C4-2B (cell line): ENCODE measurements around the gene NELFA.

ENCODE experiments used
- ZFX ChIP-seq: fragments of 450-650 bp; IDR thresholded peaks from 2 replicates; pipeline ENCODE4 v1.6.1; 2017
- TF ChIP-seq, protein P1 (sequence below): fragments of 450-650 bp; conservative IDR thresholded peaks from 2 replicates; pipeline ENCODE4 v1.5.1; 2017; ENCODE audit warnings: mild to moderate bottlenecking

DNA sequence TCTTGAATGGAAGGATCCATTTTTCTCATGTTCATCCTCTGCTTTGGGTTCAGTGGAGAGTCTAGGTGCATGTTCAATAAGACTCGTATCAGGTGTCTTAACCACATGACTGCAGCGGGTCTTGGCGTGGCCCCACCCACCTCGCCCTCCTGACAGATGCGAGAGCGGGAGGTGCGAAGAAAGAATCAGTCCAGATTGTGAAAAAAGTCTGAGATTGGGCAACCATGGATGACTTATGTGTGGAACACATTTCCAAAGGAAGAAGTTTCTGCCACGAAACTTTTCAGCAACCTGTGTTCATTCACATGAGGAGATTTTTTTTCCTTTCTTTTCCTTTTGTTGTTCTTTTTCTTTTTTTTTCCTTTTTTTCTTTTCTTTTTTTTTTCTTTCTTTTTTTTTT, 70.7 kb downstream of the NELFA start:
- TF ChIP-seq, protein P1, sequence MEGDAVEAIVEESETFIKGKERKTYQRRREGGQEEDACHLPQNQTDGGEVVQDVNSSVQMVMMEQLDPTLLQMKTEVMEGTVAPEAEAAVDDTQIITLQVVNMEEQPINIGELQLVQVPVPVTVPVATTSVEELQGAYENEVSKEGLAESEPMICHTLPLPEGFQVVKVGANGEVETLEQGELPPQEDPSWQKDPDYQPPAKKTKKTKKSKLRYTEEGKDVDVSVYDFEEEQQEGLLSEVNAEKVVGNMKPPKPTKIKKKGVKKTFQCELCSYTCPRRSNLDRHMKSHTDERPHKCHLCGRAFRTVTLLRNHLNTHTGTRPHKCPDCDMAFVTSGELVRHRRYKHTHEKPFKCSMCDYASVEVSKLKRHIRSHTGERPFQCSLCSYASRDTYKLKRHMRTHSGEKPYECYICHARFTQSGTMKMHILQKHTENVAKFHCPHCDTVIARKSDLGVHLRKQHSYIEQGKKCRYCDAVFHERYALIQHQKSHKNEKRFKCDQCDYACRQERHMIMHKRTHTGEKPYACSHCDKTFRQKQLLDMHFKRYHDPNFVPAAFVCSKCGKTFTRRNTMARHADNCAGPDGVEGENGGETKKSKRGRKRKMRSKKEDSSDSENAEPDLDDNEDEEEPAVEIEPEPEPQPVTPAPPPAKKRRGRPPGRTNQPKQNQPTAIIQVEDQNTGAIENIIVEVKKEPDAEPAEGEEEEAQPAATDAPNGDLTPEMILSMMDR = no peak
- TF ChIP-seq ZFX = no peak
